Activated CD4-positive, alpha-beta T cell treated with anti-CD3 and anti-CD28 coated beads, Interleukin-2, amount 10 ng/mL, durations not matched to agents 24 days and 14 days (primary cell): ENCODE results near the gene WDR72. TPM values are rescaled to one million over a fixed set of nuclear protein-coding genes. Genes with fewer than 3 reads are reported as not detected.

Experiments
- DNase-seq: peaks from one replicate; pipeline ENCODE4 v3.0.0; 2022
- H3K27ac Mint-ChIP-seq: one replicate; pipeline ENCODE4 v1.8.0; 2022; ENCODE audit warnings: mild to moderate bottlenecking, mixed read lengths
- H3K27me3 Mint-ChIP-seq: one replicate; pipeline ENCODE4 v1.8.0; 2022; ENCODE audit warnings: mixed read lengths
- H3K36me3 Mint-ChIP-seq: one replicate; pipeline ENCODE4 v1.8.0; 2022; ENCODE audit warnings: low read depth, mild to moderate bottlenecking, mixed read lengths
- H3K4me1 Mint-ChIP-seq: one replicate; pipeline ENCODE4 v1.8.0; 2021; ENCODE audit warnings: mixed read lengths
- H3K4me3 Mint-ChIP-seq: one replicate; pipeline ENCODE4 v1.8.0; 2022; ENCODE audit warnings: mild to moderate bottlenecking, moderate library complexity, mixed read lengths
- H3K9me3 Mint-ChIP-seq: one replicate; pipeline ENCODE4 v1.8.0; 2021; ENCODE audit warnings: mixed read lengths
- intact Hi-C: fragments of 100-400 bp; cut with micrococcal nuclease; formaldehyde crosslinking; loops from one replicate; pipeline ENCODE4 v1.15.1; 2023
- total RNA-seq: library from RNA; stranded (reverse); gene quantifications from 2 replicates; pipeline ENCODE4 v1.2.3, GENCODE V29; 2022

WDR72 gene
- total RNA-seq, 1 donor from 2014 or later: not detected

- DNase-seq: no peak
- no peaks in the 10 kb centered on the region for H3K9me3 Mint-ChIP-seq
- H3K4me1 Mint-ChIP-seq: no peaks in the 10 kb centered on the region
- H3K36me3 Mint-ChIP-seq: no peaks in the 10 kb centered on the region
- H3K4me3 Mint-ChIP-seq: no peak overlapping the region
- no peak overlapping the region for H3K27ac Mint-ChIP-seq
- H3K27me3 Mint-ChIP-seq: no peaks in the 10 kb centered on the region
- intact Hi-C loops: no loop called here
These were observed 246.0 kb downstream of the WDR72 start for GRCh38 chr15:53513431-53513830.

DNA sequence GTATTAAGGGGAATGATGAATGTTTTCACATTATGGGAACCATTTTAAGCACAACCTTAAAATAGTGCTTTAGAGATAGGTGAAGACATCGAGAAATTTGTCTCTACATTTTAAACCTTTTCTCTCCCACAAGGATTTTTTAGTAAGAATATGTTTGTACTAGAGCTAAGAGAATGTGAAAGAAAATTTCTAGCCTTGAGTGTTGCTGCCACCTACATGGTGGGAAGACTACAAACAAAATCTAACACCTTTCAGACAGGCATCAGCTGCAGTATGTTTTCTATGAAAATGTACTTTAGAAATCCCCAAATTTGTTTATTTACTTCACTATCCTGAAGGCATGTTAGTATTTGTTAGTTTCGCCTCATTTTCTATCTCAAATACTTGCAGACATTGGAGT lies 247.4 kb downstream of the WDR72 start:
- no peaks in the 10 kb centered on the region for H3K9me3 Mint-ChIP-seq
- intact Hi-C loops: no loop called here
- H3K4me3 Mint-ChIP-seq: no peak overlapping the region
- H3K4me1 Mint-ChIP-seq: no peaks in the 10 kb centered on the region
- H3K27ac Mint-ChIP-seq: no peak overlapping the region
- no peaks in the 10 kb centered on the region for H3K36me3 Mint-ChIP-seq
- H3K27me3 Mint-ChIP-seq: no peaks in the 10 kb centered on the region
- DNase-seq: no peak

- Mint-ChIP-seq H3K4me3 (no peak overlapping the region), H3K27me3 (no peaks in the 10 kb centered on the region), H3K4me1 (no peaks in the 10 kb centered on the region), H3K36me3 (no peaks in the 10 kb centered on the region), H3K9me3 (no peaks in the 10 kb centered on the region), H3K27ac (no peak overlapping the region)
- intact Hi-C loops: no loop called here
- DNase-seq: no peak
These were observed 248.3 kb downstream of the WDR72 start for GRCh38 chr15:53511175-53511574.

DNA sequence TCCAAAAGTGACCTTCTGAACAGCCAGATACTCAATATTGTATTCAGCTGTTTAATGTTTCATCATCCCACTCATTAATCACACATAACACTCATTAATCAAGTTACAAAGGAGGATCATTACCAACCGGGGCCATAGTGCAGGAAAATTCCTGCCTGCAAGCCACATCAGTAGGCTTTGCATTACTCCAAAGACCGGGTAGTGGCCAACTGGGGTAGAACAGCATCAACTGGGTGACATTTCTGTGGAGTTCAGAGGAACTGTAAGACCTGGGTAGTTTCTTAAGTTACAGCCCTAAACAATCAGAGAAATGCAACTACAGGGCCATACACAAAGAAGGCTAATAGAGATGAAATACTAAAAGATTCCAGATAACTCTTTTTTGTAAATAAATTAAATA lies 253.1 kb downstream of the WDR72 start:
- no peak overlapping the region for H3K4me3 Mint-ChIP-seq
- no peak for DNase-seq
- H3K27me3 Mint-ChIP-seq: no peaks in the 10 kb centered on the region
- H3K27ac Mint-ChIP-seq: no peak overlapping the region
- no peaks in the 10 kb centered on the region for H3K9me3 Mint-ChIP-seq
- H3K4me1 Mint-ChIP-seq: no peaks in the 10 kb centered on the region
- H3K36me3 Mint-ChIP-seq: no peaks in the 10 kb centered on the region
- intact Hi-C loops: no loop called here

DNA sequence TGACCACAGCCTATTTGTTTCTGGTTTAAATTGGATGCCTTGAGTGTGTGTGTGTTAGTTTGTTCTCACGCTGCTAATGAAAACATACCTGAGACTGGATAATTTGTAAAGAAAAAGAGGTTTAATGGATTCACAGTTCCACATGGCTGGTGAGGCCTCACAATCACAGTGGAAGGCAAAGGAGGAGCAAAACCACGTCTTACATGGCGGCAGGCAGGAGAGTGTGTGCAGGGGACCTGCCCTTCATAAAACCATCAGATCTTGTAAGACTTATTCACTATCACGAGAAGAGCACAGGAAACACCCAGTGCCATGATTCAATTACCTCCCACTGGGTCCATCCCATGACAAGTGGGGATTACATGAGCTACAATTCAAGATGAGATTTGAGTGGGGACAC lies 260.5 kb downstream of the WDR72 start:
- H3K27ac Mint-ChIP-seq: no peak overlapping the region
- H3K9me3 Mint-ChIP-seq: no peaks in the 10 kb centered on the region
- H3K4me3 Mint-ChIP-seq: no peak overlapping the region
- intact Hi-C loops: no loop called here
- H3K27me3 Mint-ChIP-seq: no peaks in the 10 kb centered on the region
- DNase-seq: no peak
- no peaks in the 10 kb centered on the region for H3K36me3 Mint-ChIP-seq
- no peaks in the 10 kb centered on the region for H3K4me1 Mint-ChIP-seq

DNA sequence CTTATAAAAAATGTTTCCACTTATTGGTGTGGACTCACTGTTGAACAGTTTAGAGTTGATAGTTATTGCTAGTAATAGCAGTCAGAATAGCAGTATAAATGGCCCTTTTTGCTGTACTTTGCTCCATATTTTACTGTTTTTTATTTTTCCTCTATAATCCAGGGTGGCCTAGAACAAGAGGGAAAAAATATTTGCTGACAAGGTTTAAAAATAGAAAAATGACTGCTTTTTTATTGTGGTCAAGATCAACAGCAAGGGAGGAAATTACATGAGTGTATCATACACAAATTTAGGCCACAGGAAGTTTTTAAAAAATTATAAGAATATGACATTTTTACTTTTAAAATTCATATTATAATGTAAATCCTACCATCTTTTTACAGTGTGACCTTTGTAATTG lies 269.1 kb downstream of the WDR72 start:
- no peak overlapping the region for H3K27ac Mint-ChIP-seq
- intact Hi-C loops: no loop called here
- no peak for DNase-seq
- no peaks in the 10 kb centered on the region for H3K9me3 Mint-ChIP-seq
- no peak overlapping the region for H3K4me3 Mint-ChIP-seq
- H3K27me3 Mint-ChIP-seq: no peaks in the 10 kb centered on the region
- no peaks in the 10 kb centered on the region for H3K4me1 Mint-ChIP-seq
- no peaks in the 10 kb centered on the region for H3K36me3 Mint-ChIP-seq

GRCh38 chr15:53482055-53482454 lies 277.4 kb downstream of the WDR72 start:
- Mint-ChIP-seq H3K9me3 (no peaks in the 10 kb centered on the region), H3K27me3 (no peaks in the 10 kb centered on the region), H3K4me3 (no peak overlapping the region), H3K4me1 (no peaks in the 10 kb centered on the region), H3K36me3 (no peaks in the 10 kb centered on the region), H3K27ac (no peak overlapping the region)
- no peak for DNase-seq
- intact Hi-C loops: no loop called here

GRCh38 chr15:53477981-53478766 lies 281.3 kb downstream of the WDR72 start:
- Mint-ChIP-seq H3K27ac (no peak overlapping the region), H3K36me3 (no peaks in the 10 kb centered on the region), H3K4me1 (no peaks in the 10 kb centered on the region), H3K9me3 (no peaks in the 10 kb centered on the region), H3K27me3 (no peaks in the 10 kb centered on the region), H3K4me3 (no peak overlapping the region)
- intact Hi-C loops: no loop called here
- no peak for DNase-seq

DNA sequence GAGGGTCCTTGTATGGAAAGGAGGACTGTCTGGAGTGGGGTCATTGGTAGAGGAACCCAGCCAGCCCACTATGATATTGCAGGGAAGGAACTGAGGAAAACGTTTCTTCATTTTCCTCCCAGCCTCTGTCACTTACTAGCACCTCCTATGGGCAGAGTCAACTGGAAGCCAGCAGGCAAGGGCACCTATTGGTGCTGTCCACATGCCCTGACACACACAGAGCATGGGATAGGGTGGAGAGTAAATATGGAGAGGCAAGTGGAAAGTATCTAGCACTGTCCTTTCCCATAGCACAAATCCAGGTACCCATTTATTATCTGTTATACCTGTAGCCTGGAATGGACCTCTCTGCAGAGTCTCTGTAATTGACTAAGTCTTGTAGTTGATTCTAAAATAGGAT lies 285.6 kb downstream of the WDR72 start:
- no peaks in the 10 kb centered on the region for H3K4me1 Mint-ChIP-seq
- no peaks in the 10 kb centered on the region for H3K27me3 Mint-ChIP-seq
- no peak overlapping the region for H3K27ac Mint-ChIP-seq
- H3K4me3 Mint-ChIP-seq: no peak overlapping the region
- H3K9me3 Mint-ChIP-seq: peaks cover 6% of the 10 kb centered on the region
- no peak for DNase-seq
- intact Hi-C loops: no loop called here
- H3K36me3 Mint-ChIP-seq: no peaks in the 10 kb centered on the region

DNA sequence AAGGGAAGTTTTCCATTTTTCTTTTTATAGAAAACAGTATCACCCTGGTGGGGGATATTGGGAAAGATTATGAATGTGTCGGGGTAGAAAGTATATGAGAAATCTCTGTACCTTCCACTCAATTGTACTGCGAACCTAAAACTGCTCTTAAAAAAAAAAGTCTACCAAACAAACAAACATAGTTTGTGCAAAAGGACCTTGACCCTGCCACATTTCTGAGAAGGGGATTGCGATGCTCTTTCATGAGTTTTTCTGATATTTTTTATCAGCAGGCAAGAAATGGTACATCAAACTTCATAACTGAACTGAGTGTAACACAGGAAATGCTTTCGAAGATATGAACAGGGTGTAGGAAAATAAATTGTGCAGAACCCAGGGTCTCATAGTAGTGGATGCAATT lies 286.0 kb downstream of the WDR72 start:
- Mint-ChIP-seq H3K27me3 (no peaks in the 10 kb centered on the region), H3K36me3 (no peaks in the 10 kb centered on the region), H3K4me3 (no peak overlapping the region), H3K9me3 (peaks cover 6% of the 10 kb centered on the region), H3K27ac (no peak overlapping the region), H3K4me1 (no peaks in the 10 kb centered on the region)
- DNase-seq: no peak
- intact Hi-C loops: no loop called here

DNA sequence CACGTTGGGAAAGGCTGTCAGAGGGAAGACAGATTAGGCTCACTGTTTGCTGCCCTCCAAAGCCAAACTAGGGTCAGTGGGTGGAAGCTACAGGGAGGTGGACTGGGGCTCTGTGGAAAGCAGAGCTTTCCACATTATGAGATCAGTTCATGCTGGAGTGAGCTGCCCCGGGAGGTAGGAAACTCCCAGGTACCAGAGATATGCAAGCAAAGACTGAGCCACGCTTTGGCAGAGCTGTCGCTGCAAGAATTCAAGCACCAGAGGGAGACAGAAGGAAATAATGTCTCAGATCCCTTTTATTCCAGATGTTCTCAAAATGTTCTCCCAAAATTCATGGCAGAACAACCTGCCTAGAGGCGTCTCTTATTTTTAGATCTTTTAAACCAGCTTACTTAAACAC lies 286.6 kb downstream of the WDR72 start:
- no peaks in the 10 kb centered on the region for H3K36me3 Mint-ChIP-seq
- DNase-seq: no peak
- no peaks in the 10 kb centered on the region for H3K4me1 Mint-ChIP-seq
- no peak overlapping the region for H3K4me3 Mint-ChIP-seq
- intact Hi-C loops: no loop called here
- H3K9me3 Mint-ChIP-seq: peaks cover 6% of the 10 kb centered on the region
- no peaks in the 10 kb centered on the region for H3K27me3 Mint-ChIP-seq
- H3K27ac Mint-ChIP-seq: no peak overlapping the region

GRCh38 chr15:53472210-53472609 lies 287.3 kb downstream of the WDR72 start:
- DNase-seq: no peak
- H3K4me1 Mint-ChIP-seq: no peaks in the 10 kb centered on the region
- H3K9me3 Mint-ChIP-seq: peaks cover 6% of the 10 kb centered on the region
- no peaks in the 10 kb centered on the region for H3K36me3 Mint-ChIP-seq
- intact Hi-C loops: no loop called here
- H3K27ac Mint-ChIP-seq: no peak overlapping the region
- H3K27me3 Mint-ChIP-seq: no peaks in the 10 kb centered on the region
- no peak overlapping the region for H3K4me3 Mint-ChIP-seq

- no peak overlapping the region for H3K4me3 Mint-ChIP-seq
- no peak for DNase-seq
- no peak overlapping the region for H3K27ac Mint-ChIP-seq
- intact Hi-C loops: no loop called here
- no peaks in the 10 kb centered on the region for H3K4me1 Mint-ChIP-seq
- H3K27me3 Mint-ChIP-seq: no peaks in the 10 kb centered on the region
- no peaks in the 10 kb centered on the region for H3K36me3 Mint-ChIP-seq
- peaks cover 6% of the 10 kb centered on the region for H3K9me3 Mint-ChIP-seq
These were observed 288.7 kb downstream of the WDR72 start for GRCh38 chr15:53470743-53471142.

DNA sequence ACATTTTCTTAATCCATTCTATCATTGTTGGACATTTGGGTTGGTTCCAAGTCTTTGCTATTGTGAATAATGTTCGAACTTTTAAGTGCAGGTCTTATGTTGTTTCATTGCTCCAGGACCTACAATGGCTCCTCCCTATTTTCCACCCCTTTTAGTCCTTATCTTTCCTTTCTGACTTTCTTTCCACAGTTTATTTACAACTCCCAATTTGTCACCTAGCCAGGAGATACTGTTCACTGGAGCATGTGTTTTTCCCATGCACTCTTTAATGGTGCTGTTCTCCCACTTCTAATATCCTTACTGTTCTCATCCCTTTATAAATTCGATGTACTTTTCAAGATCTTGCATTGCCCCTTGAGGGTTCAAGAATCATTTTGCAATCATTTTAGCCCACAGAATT lies 290.0 kb downstream of the WDR72 start:
- Mint-ChIP-seq H3K36me3 (no peaks in the 10 kb centered on the region), H3K27me3 (no peaks in the 10 kb centered on the region), H3K27ac (no peak overlapping the region), H3K4me1 (no peaks in the 10 kb centered on the region), H3K9me3 (peaks cover 6% of the 10 kb centered on the region), H3K4me3 (no peak overlapping the region)
- intact Hi-C loops: no loop called here
- DNase-seq: no peak
